Measurements from ENCODE around the gene SLC37A1. TPM values are rescaled to one million over a fixed set of nuclear protein-coding genes. Genes with fewer than 3 reads are reported as not detected.

The SLC37A1 gene
- total and polyA plus RNA-seq, 10 donors, result 6.9 to 31.4 (median 23.2) TPM

DNA sequence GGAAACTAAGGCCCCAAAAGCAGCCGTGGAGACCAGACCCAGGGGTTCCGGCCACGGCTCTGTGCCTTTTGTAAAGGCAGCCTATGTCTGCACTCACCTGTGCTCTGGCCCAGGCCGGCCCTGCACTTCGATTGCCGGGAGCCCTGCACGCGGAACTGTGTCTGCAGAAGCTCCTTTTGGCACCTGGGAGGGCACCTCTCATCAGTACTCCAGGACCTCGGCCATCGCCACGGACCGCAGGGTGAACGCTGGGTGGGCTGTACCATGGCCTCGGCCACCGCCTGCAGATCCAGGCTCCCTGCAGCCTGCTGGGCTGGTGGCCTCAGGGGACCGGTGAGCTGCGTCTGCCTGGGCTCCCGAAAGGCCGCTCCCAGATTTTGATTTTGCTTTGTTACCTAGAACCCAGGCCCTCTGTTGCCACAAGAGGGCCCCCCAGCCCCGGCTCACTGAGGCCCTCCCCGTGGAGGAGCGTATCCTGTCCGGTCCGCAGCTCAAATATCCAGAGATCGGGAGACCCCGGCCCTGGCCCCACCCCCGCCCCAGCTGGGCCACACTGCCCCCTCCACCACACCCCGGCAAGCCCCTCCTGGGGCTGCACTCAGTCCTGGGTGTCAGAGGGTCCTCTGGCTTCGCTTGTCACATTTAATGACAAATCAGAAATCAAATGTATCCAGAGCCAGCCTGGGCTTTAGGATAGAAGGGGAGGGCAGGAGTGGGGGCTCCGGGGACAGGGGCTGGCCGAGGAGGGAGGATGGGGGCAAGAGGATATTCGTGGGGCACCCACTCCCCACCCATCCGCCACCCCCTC lies 79.6 kb downstream of the SLC37A1 start:
- Histone ChIP-seq H3K4me3 (peak overlapping the region in 1 of 8 donors; percentile 42), H3K4me1 (peaks cover 0 to 24% (median 17%) of the 10 kb centered on the region in 6 donors), H3K36me3 (no peaks in the 10 kb centered on the region), H3K9me3 (peaks cover 0 to 6% (median 0%) of the 10 kb centered on the region in 8 donors), H3K27me3 (replicated peaks in 1 of 7) (peaks cover 0 to 42% (median 0%) of the 10 kb centered on the region in 7 donors), H3K27ac (no peak overlapping the region)
- DNase-seq, result peak; percentile 90
- 29 to 51% (median 34%) methylated on average over 25 to 33 of the region's 33 CpGs for WGBS, 5 donors
- intact Hi-C loops (cut with DNase I; ENCODE audit: low total_unique reads), result loop anchor here (5.0 kb wide), 1 partner anchor 224 kb away; no protein-coding TSS in a partner anchor
- TF ChIP-seq CTCF (IDR thresholded peaks at IDR 0.05 in 8 of 11, conservative IDR thresholded peaks at IDR 0.05 in 3 of 11) (peak; percentile 44 to 81 (median 66)), POLR2A (IDR thresholded peaks at IDR 0.05) (no peak), POLR2AphosphoS5 (IDR thresholded peaks at IDR 0.05) (peak in 1 of 3 donors; percentile 10)

DNA sequence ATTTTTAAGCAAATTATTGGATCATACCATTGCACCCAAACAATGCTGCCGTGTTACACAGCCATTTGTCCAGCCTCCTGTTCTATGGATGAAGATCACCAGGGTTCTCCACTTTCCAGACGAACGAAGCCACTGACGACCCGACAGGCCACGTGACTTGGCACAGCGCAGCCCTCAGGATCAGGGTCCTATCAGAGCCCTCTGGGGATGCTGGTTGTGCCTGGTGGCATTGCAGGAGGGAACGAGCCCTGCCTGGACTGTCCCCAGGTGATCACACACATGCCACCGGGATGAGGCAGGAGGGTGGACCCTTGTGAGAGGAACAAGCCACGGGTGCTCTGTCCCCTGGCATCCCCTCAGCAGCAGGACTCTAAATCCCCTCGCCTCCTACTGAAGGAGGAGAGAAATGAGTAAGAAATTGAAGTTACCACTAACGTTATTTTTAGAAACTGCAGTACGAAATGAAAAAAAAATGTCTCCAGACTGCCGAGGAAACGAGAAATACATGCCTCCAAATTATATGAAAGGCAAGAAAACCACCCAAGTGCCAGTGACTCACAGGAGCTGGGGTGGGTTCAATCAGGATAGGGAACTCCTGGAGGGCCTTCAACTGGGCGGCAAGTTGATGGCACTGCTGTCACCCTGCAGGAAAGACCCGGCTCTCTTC lies 81.1 kb downstream of the SLC37A1 start:
- H3K9me3 ChIP-seq, result peaks cover 0 to 6% (median 0%) of the 10 kb centered on the region in 8 donors
- H3K36me3 ChIP-seq, result no peaks in the 10 kb centered on the region
- H3K27ac ChIP-seq, result no peak overlapping the region
- no peak overlapping the region for H3K4me3 ChIP-seq
- no peak for TF ChIP-seq CTCF (IDR thresholded peaks at IDR 0.05 in 8 of 11, conservative IDR thresholded peaks at IDR 0.05 in 3 of 11)
- no peak for TF ChIP-seq POLR2AphosphoS5 (IDR thresholded peaks at IDR 0.05)
- no peak for TF ChIP-seq POLR2A (IDR thresholded peaks at IDR 0.05)
- intact Hi-C loops (cut with DNase I; ENCODE audit: low total_unique reads), result loop anchor here (5.0 kb wide), 1 partner anchor 223 kb away; no protein-coding TSS in a partner anchor
- H3K27me3 ChIP-seq (replicated peaks in 1 of 7), result peaks cover 0 to 42% (median 0%) of the 10 kb centered on the region in 7 donors
- H3K4me1 ChIP-seq, result peaks cover 0 to 24% (median 17%) of the 10 kb centered on the region in 6 donors
- WGBS, 5 donors, result 63 to 72% (median 69%) methylated on average over 17 of the region's 17 CpGs
- DNase-seq, result no peak

- Histone ChIP-seq H3K27ac (no peak overlapping the region), H3K4me1 (peaks cover 0 to 21% (median 16%) of the 10 kb centered on the region in 6 donors), H3K27me3 (replicated peaks in 1 of 7) (peaks cover 0 to 42% (median 0%) of the 10 kb centered on the region in 7 donors), H3K4me3 (no peak overlapping the region), H3K36me3 (no peaks in the 10 kb centered on the region), H3K9me3 (peaks cover 0 to 6% (median 0%) of the 10 kb centered on the region in 8 donors)
- intact Hi-C loops (cut with DNase I; ENCODE audit: low total_unique reads), result no loop called here
- TF ChIP-seq POLR2AphosphoS5 (IDR thresholded peaks at IDR 0.05) (no peak), CTCF (IDR thresholded peaks at IDR 0.05 in 8 of 11, conservative IDR thresholded peaks at IDR 0.05 in 3 of 11) (no peak), POLR2A (IDR thresholded peaks at IDR 0.05) (no peak)
- 87 to 96% (median 90%) methylated on average over 16 to 25 of the region's 25 CpGs for WGBS, 5 donors
- DNase-seq, result no peak
Measured at GRCh38 chr21:42595283-42596187, 81.9 kb downstream of the SLC37A1 start.

Data from spleen (tissue), 11 donors.